ENCODE data around the gene NWD2.

- TF ChIP-seq CTCF (IDR thresholded peaks at IDR 0.05) (no peak), POLR2A (IDR thresholded peaks at IDR 0.05) (no peak), POLR2AphosphoS5 (IDR thresholded peaks at IDR 0.05) (no peak)
Measured at GRCh38 chr4:37422102-37422501, 177.6 kb downstream of the NWD2 start.

Data from prostate gland (tissue), 2 donors.